HepG2 (cell line): ENCODE results near the gene BBC3. TPM values are rescaled to one million over a fixed set of nuclear protein-coding genes. Genes with fewer than 3 reads are reported as not detected.
A peak's percentile ranks its signal among the peaks of the same experiment; 100 is the strongest.

Experiments used
- ATF6 ChIP-seq: sonication (generic); formaldehyde crosslinking; conservative IDR thresholded peaks from 2 replicates; pipeline ENCODE4 v1.4.0; 2020; ENCODE audit warnings: missing genetic modification reagents
- E2F2 ChIP-seq: sonication (generic); formaldehyde crosslinking; IDR thresholded peaks from 2 replicates; pipeline ENCODE4 v1.4.0; 2020; ENCODE audit warnings: missing genetic modification reagents, borderline replicate concordance
- ELF3 ChIP-seq: IDR thresholded peaks from 2 replicates; pipeline ENCODE4 v1.6.1; 2016; ENCODE audit warnings: missing genetic modification reagents, missing compliant biosample characterization
- HCFC1 ChIP-seq: fragments of 150-350 bp; IDR thresholded peaks from 2 replicates; pipeline ENCODE4 v1.6.1; 2014; ENCODE audit warnings: low read depth, low read length
- IRF1 ChIP-seq: sonication (generic); formaldehyde crosslinking; IDR thresholded peaks from 2 replicates; pipeline ENCODE4 v1.4.0; 2020; ENCODE audit warnings: low read depth, mild to moderate bottlenecking, missing genetic modification reagents
- KDM1A ChIP-seq: IDR thresholded peaks from 2 replicates; pipeline ENCODE4 v1.6.1; 2016; ENCODE audit warnings: missing compliant biosample characterization
- KLF15 ChIP-seq: sonication (generic); formaldehyde crosslinking; IDR thresholded peaks from 2 replicates; pipeline ENCODE4 v1.8.1; 2023; ENCODE audit warnings: borderline replicate concordance, mild to moderate bottlenecking, inconsistent platforms, missing genetic modification reagents, mixed read lengths
- NKX3-1 ChIP-seq: sonication (generic); formaldehyde crosslinking; IDR thresholded peaks from 2 replicates; pipeline ENCODE4 v1.5.0; 2020; ENCODE audit warnings: missing genetic modification reagents
- NR1H2 ChIP-seq: sonication (generic); formaldehyde crosslinking; IDR thresholded peaks from 2 replicates; pipeline ENCODE4 v1.8.1; 2022; ENCODE audit warnings: low read depth, missing genetic modification reagents, borderline replicate concordance
- RBFOX2 ChIP-seq: fragments of 200-400 bp; formaldehyde crosslinking; IDR thresholded peaks from 2 replicates; pipeline ENCODE4 v1.6.1; 2017; ENCODE audit warnings: low read depth, mild to moderate bottlenecking, low read length
- RNF2 ChIP-seq: fragments of 450-650 bp; conservative IDR thresholded peaks from 2 replicates; pipeline ENCODE4 v1.6.1; 2016; ENCODE audit warnings: low read depth
- SIN3A ChIP-seq: IDR thresholded peaks from 2 replicates; pipeline ENCODE4 v1.6.1; 2011; ENCODE audit warnings: low read depth, mild to moderate bottlenecking, control low read depth, low read length, borderline replicate concordance
- USF2 ChIP-seq, 2 experiments: sonication (generic) in 1 of 2; formaldehyde crosslinking in 1 of 2; IDR thresholded peaks; 2 replicates each; pipeline versions ENCODE4 v1.5.1 to v1.6.1; 2011 to 2020; ENCODE audit warnings: borderline replicate concordance in 1 of 2, low read depth in 1 of 2, low read length in 1 of 2, mild to moderate bottlenecking in 1 of 2, missing genetic modification reagents in 1 of 2, moderate library complexity in 1 of 2
- ZFAT ChIP-seq: sonication (generic); formaldehyde crosslinking; conservative IDR thresholded peaks from 2 replicates; pipeline ENCODE4 v1.8.1; 2023; ENCODE audit warnings: missing genetic modification reagents, inconsistent platforms
- ZNF276 ChIP-seq: sonication (generic); formaldehyde crosslinking; IDR thresholded peaks from 2 replicates; pipeline ENCODE4 v1.4.0; 2020; ENCODE audit warnings: mild to moderate bottlenecking, low read depth, missing genetic modification reagents
- ZNF44 ChIP-seq: sonication (generic); formaldehyde crosslinking; IDR thresholded peaks from 2 replicates; pipeline ENCODE4 v1.5.1; 2020; ENCODE audit warnings: mild to moderate bottlenecking, missing genetic modification reagents
- ZNF496 ChIP-seq: sonication (generic); formaldehyde crosslinking; IDR thresholded peaks from 2 replicates; pipeline ENCODE4 v1.8.1; 2023; ENCODE audit warnings: mild to moderate bottlenecking, moderate library complexity, missing genetic modification reagents; ENCODE audit not compliant: insufficient replicate concordance
- ZNF746 ChIP-seq: sonication (generic); formaldehyde crosslinking; IDR thresholded peaks from 2 replicates; pipeline ENCODE4 v1.8.0; 2022; ENCODE audit warnings: mild to moderate bottlenecking, missing genetic modification reagents
- ZSCAN30 ChIP-seq: sonication (generic); formaldehyde crosslinking; IDR thresholded peaks from 2 replicates; pipeline ENCODE4 v1.5.0; 2020; ENCODE audit warnings: mild to moderate bottlenecking, missing genetic modification reagents
- polyA plus RNA-seq, 8 experiments: library from polyadenylated mRNA; depleted of rRNA in 3 of 8; stranded (reverse) in 7 of 8; unstranded in 1 of 8; fragments of >200 nt; fragmentation: Illumina TruSeq in 4 of 8; extraction: Trizol in 4 of 8; gene quantifications; 2 replicates each; pipeline versions ENCODE4 v1.2.1 to v1.2.3, GENCODE V29; 2011 to 2016; ENCODE audit warnings: low read depth in 4 of 8, missing spikeins in 1 of 8, mixed read lengths in 1 of 8; ENCODE audit not compliant: insufficient read depth in 1 of 8
- total RNA-seq, 5 experiments: library from RNA; depleted of rRNA; stranded (reverse); fragments of >200 nt; fragmentation: Illumina TruSeq; extraction: Trizol; gene quantifications; 2 replicates each; pipeline ENCODE4 v1.2.3, GENCODE V29; 2016; ENCODE audit warnings: low read depth in 1 of 5

The BBC3 gene
- total and polyA plus RNA-seq, 2 of the 13 experiments (the other 11 are each of a cell fraction or from before 2014, with no cell fraction given): 6.1 to 8.8 TPM

GRCh38 chr19:47255879-47256692, 25.1 kb upstream of the BBC3 start, which contains the start of gene CCDC9 (continued):
- TF ChIP-seq RBFOX2: peak; percentile 94
- TF ChIP-seq ZFAT (CRISPR knock-in tag): no peak
- TF ChIP-seq RNF2: no peak
- TF ChIP-seq ZNF44 (CRISPR knock-in tag): no peak; the same call in 1 of the 2 replicates
- TF ChIP-seq KDM1A (CRISPR knock-in tag): peak; percentile 2; the same call in 1 of the 2 replicates
- 0 out of 2 replicates have a peak, but pooled peaks have one; percentile 37 for TF ChIP-seq IRF1
- peak; percentile 66 for TF ChIP-seq HCFC1
- TF ChIP-seq NR1H2 (CRISPR knock-in tag): no peak
- peak; percentile 62; the same call in 1 of the 2 replicates for TF ChIP-seq SIN3A
- TF ChIP-seq ATF6 (CRISPR knock-in tag): no peak
- TF ChIP-seq E2F2 (CRISPR knock-in tag): peak; percentile 82
- TF ChIP-seq KLF15: no peak
- TF ChIP-seq NKX3-1 (CRISPR knock-in tag): peak; percentile 61; the same call in 1 of the 2 replicates
- no peak for TF ChIP-seq ZNF496
- TF ChIP-seq ZSCAN30: peak; percentile 59; the same call in 1 of the 2 replicates
- peak; percentile 95 for TF ChIP-seq USF2 (IDR thresholded peaks at IDR 0.05; ENCODE audit: low read depth, low read length)
- peak; percentile 96 for TF ChIP-seq USF2 (CRISPR knock-in tag; IDR thresholded peaks at IDR 0.05; ENCODE audit: borderline replicate concordance)
- TF ChIP-seq ZNF276 (CRISPR knock-in tag): no peak
- no peak for TF ChIP-seq ZNF746 (CRISPR knock-in tag)
- TF ChIP-seq ELF3 (CRISPR knock-in tag): peak; percentile 71; the same call in 1 of the 2 replicates
